HG03025 (cell line): ENCODE measurements around the gene SSNA1.

Experiments
- ATAC-seq: cut with Tn5 transposase; IDR thresholded peaks from one replicate; pipeline ENCODE4 v1.9.1; 2021; ENCODE audit warnings: mild to moderate bottlenecking, moderate library complexity; ENCODE audit not compliant: unreplicated experiment, low FRiP score

The SSNA1 gene

GRCh38 chr9:137217276-137218211 is 29.1 kb downstream of the SSNA1 start:
- ATAC-seq: no peak

GRCh38 chr9:137218212-137218753 is 29.8 kb downstream of the SSNA1 start:
- no peak for ATAC-seq

- ATAC-seq: no peak
Measured at GRCh38 chr9:137218754-137219271, 30.3 kb downstream of the SSNA1 start.

- no peak for ATAC-seq
Measured at GRCh38 chr9:137219757-137220316, 31.4 kb downstream of the SSNA1 start.

GRCh38 chr9:137220317-137221094 is 32.0 kb downstream of the SSNA1 start:
- ATAC-seq: no peak

- no peak for ATAC-seq
Measured at GRCh38 chr9:137221095-137221505, 32.6 kb downstream of the SSNA1 start.

GRCh38 chr9:137221506-137222111 is 33.1 kb downstream of the SSNA1 start:
- no peak for ATAC-seq

GRCh38 chr9:137222190-137223077 is 34.0 kb downstream of the SSNA1 start, which contains the start of gene RNF208:
Gene RNF208, minus strand, starts transcription at chr9:137222240. Its CDS starts 1,028 bp downstream, at chr9:137221212.
- ATAC-seq: no peak

GRCh38 chr9:137223078-137223970 is 34.8 kb downstream of the SSNA1 start:
- peak; percentile 67 for ATAC-seq

GRCh38 chr9:137224830-137225694 is 36.6 kb downstream of the SSNA1 start, which contains the start of gene CYSRT1:
Gene CYSRT1, plus strand, starts transcription at chr9:137225174. Its CDS starts 448 bp downstream, at chr9:137225622.
- no peak for ATAC-seq

GRCh38 chr9:137225699-137226331 is 37.3 kb downstream of the SSNA1 start:
- no peak for ATAC-seq

- ATAC-seq: no peak
Measured at GRCh38 chr9:137226338-137227053, 38.0 kb downstream of the SSNA1 start.

- no peak for ATAC-seq
Measured at GRCh38 chr9:137227054-137227852, 38.8 kb downstream of the SSNA1 start, which contains the start of gene RNF224. Gene RNF224, plus strand, starts transcription at chr9:137227502. Its CDS starts 834 bp downstream, at chr9:137228336.

GRCh38 chr9:137227853-137228505 is 39.5 kb downstream of the SSNA1 start:
- ATAC-seq: no peak
